Measurements from ENCODE around the gene CELF4. TPM values are rescaled to one million over a fixed set of nuclear protein-coding genes. Genes with fewer than 3 reads are reported as not detected.

Gene CELF4
- total and polyA plus RNA-seq, 2 donors (not counting 1 experiment from before 2014, with no cell fraction given), result 0.17 TPM; not detected in 1

DNA sequence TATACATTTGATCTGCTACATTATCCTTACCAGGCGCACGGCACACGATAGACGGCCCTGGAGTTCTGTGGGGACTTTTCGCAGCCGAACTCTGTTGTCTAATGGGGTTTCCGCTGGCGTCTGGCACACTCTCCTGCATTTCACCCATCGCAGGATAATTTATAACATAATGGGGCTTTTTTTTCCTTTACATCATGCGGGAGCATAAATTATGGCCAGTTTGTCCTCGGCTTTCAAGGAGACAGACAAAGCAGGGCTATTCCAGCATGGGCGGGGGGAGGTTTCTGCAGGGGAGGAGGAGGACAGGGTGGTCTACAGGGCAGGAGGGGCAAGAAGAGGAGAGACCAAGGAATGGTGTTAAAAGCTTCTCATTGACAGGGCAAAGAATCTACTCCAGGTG, 279.8 kb downstream of the CELF4 start:
- no peaks in the 10 kb centered on the region for H3K79me2 ChIP-seq (ENCODE audit: control insufficient read depth, insufficient read depth, low read length)

DNA sequence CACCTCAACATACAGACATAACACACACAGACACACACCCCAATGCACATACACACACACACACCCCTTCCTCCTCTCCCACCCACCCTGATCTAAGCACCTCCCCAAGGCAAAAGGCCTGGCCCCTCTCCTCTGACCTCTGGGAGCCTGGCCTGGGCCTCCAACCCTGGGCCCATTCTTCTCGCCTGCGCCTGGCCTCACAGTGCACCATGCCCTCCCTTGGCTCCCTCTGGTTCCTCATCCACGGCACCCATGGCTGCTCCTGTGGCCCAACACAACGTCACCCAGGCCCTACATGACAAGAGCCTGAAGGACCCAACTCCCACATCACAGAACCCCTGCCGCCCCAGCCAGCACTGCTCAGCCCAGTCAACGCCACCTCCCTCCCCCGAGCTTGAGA, 281.3 kb downstream of the CELF4 start:
- Histone ChIP-seq H3K27me3 (ENCODE audit: control insufficient read depth, insufficient read depth, low read length) (no peaks in the 10 kb centered on the region), H3K4me2 (ENCODE audit: extremely low read depth, insufficient read depth, low read length) (no peak overlapping the region), H3K36me3 (ENCODE audit: control insufficient read depth, insufficient read depth, low read length) (no peaks in the 10 kb centered on the region), H3K4me1 (ENCODE audit: control insufficient read depth, extremely low read depth, insufficient read depth, low read length) (no peaks in the 10 kb centered on the region), H3K27ac (ENCODE audit: insufficient read depth, low read length) (no peak overlapping the region), H2AFZ (ENCODE audit: low read length) (no peak overlapping the region), H3K79me2 (ENCODE audit: control insufficient read depth, insufficient read depth, low read length) (no peaks in the 10 kb centered on the region), H3K9me3 (ENCODE audit: control insufficient read depth, insufficient read depth, low read depth, low read length) (no peaks in the 10 kb centered on the region), H3K4me3 (replicated peaks in 1 of 4; ENCODE audit: control extremely low read depth in 1 of 4, insufficient read depth in 1 of 4, low read depth in 3 of 4, low read length in 4 of 4) (no peak overlapping the region), H3K9ac (ENCODE audit: insufficient read depth, low read length) (no peak overlapping the region), H4K20me1 (ENCODE audit: control insufficient read depth, extremely low read depth, insufficient read depth, low read length) (no peaks in the 10 kb centered on the region)
- DNase-seq (ENCODE audit: low read depth in 2 of 2), result no peak
- TF ChIP-seq EZH2 (IDR thresholded peaks at IDR 0.05; ENCODE audit: low read length, missing control alignments), result no peak
- TF ChIP-seq, protein P1, sequence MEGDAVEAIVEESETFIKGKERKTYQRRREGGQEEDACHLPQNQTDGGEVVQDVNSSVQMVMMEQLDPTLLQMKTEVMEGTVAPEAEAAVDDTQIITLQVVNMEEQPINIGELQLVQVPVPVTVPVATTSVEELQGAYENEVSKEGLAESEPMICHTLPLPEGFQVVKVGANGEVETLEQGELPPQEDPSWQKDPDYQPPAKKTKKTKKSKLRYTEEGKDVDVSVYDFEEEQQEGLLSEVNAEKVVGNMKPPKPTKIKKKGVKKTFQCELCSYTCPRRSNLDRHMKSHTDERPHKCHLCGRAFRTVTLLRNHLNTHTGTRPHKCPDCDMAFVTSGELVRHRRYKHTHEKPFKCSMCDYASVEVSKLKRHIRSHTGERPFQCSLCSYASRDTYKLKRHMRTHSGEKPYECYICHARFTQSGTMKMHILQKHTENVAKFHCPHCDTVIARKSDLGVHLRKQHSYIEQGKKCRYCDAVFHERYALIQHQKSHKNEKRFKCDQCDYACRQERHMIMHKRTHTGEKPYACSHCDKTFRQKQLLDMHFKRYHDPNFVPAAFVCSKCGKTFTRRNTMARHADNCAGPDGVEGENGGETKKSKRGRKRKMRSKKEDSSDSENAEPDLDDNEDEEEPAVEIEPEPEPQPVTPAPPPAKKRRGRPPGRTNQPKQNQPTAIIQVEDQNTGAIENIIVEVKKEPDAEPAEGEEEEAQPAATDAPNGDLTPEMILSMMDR (conservative IDR thresholded peaks at IDR 0.05 in 1 of 2, IDR thresholded peaks at IDR 0.05 in 1 of 2; ENCODE audit: low read depth in 1 of 2, low read length in 2 of 2), result no peak

More for the DNA sequence above, 279.8 kb downstream of the CELF4 start:
- no peaks in the 10 kb centered on the region for H4K20me1 ChIP-seq (ENCODE audit: control insufficient read depth, extremely low read depth, insufficient read depth, low read length)
- no peak overlapping the region for H3K4me2 ChIP-seq (ENCODE audit: extremely low read depth, insufficient read depth, low read length)
- H3K27me3 ChIP-seq (ENCODE audit: control insufficient read depth, insufficient read depth, low read length), result no peaks in the 10 kb centered on the region
- no peak overlapping the region for H3K4me3 ChIP-seq (replicated peaks in 1 of 4; ENCODE audit: control extremely low read depth in 1 of 4, insufficient read depth in 1 of 4, low read depth in 3 of 4, low read length in 4 of 4)
- TF ChIP-seq, protein P1 (conservative IDR thresholded peaks at IDR 0.05 in 1 of 2, IDR thresholded peaks at IDR 0.05 in 1 of 2; ENCODE audit: low read depth in 1 of 2, low read length in 2 of 2), result no peak
- no peak for TF ChIP-seq EZH2 (IDR thresholded peaks at IDR 0.05; ENCODE audit: low read length, missing control alignments)
- no peaks in the 10 kb centered on the region for H3K36me3 ChIP-seq (ENCODE audit: control insufficient read depth, insufficient read depth, low read length)
- no peak overlapping the region for H3K9ac ChIP-seq (ENCODE audit: insufficient read depth, low read length)
- H2AFZ ChIP-seq (ENCODE audit: low read length), result no peak overlapping the region
- H3K9me3 ChIP-seq (ENCODE audit: control insufficient read depth, insufficient read depth, low read depth, low read length), result no peaks in the 10 kb centered on the region
- DNase-seq (ENCODE audit: low read depth in 2 of 2), result no peak
- H3K27ac ChIP-seq (ENCODE audit: insufficient read depth, low read length), result no peak overlapping the region
- no peaks in the 10 kb centered on the region for H3K4me1 ChIP-seq (ENCODE audit: control insufficient read depth, extremely low read depth, insufficient read depth, low read length)

DNA sequence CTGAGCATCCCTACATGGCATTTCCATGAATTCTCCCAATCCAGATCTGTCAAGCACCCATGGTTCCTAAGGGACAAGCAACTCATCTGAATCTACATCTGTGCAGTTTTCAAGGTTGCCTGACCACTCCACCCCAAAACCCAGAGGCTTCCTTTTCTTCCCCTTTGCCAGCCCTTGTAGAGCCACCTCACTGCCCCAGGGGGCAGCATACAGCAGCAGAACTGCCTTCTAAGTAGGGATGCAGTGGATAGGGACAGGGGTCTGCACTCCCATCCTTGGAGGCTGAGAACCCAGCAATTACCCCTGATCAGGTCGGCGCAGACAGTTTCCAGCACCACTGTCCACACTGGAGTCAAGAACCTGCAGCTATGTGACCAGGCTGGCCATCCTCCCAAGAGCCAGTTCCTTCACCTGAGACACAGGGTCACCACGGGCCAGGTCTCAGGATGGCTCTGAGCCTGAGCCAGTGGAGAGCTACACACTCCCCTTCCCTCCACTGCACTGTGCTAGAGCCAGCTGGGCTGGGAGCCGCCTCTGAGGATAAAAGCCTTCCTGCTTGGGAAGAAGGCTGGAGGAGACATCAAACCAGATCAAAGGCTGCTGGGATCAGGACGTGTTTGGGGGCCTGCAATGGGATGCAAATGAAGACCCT, 283.1 kb downstream of the CELF4 start:
- H2AFZ ChIP-seq (ENCODE audit: low read length), result no peak overlapping the region
- DNase-seq (ENCODE audit: low read depth in 2 of 2), result no peak
- H3K27me3 ChIP-seq (ENCODE audit: control insufficient read depth, insufficient read depth, low read length), result no peaks in the 10 kb centered on the region
- H3K36me3 ChIP-seq (ENCODE audit: control insufficient read depth, insufficient read depth, low read length), result no peaks in the 10 kb centered on the region
- H3K9ac ChIP-seq (ENCODE audit: insufficient read depth, low read length), result no peak overlapping the region
- no peak overlapping the region for H3K4me2 ChIP-seq (ENCODE audit: extremely low read depth, insufficient read depth, low read length)
- H3K4me3 ChIP-seq (replicated peaks in 1 of 4; ENCODE audit: control extremely low read depth in 1 of 4, insufficient read depth in 1 of 4, low read depth in 3 of 4, low read length in 4 of 4), result no peak overlapping the region
- H3K9me3 ChIP-seq (ENCODE audit: control insufficient read depth, insufficient read depth, low read depth, low read length), result no peaks in the 10 kb centered on the region
- no peaks in the 10 kb centered on the region for H3K79me2 ChIP-seq (ENCODE audit: control insufficient read depth, insufficient read depth, low read length)
- no peaks in the 10 kb centered on the region for H3K4me1 ChIP-seq (ENCODE audit: control insufficient read depth, extremely low read depth, insufficient read depth, low read length)
- no peak overlapping the region for H3K27ac ChIP-seq (ENCODE audit: insufficient read depth, low read length)
- H4K20me1 ChIP-seq (ENCODE audit: control insufficient read depth, extremely low read depth, insufficient read depth, low read length), result no peaks in the 10 kb centered on the region
- no peak for TF ChIP-seq EZH2 (IDR thresholded peaks at IDR 0.05; ENCODE audit: low read length, missing control alignments)
- TF ChIP-seq, protein P1 (conservative IDR thresholded peaks at IDR 0.05 in 1 of 2, IDR thresholded peaks at IDR 0.05 in 1 of 2; ENCODE audit: low read depth in 1 of 2, low read length in 2 of 2), result peak in 1 of 2 donors; percentile 37
